Gastroesophageal sphincter (tissue), 3 donors: ENCODE results near the gene GOLGA1.

Source experiments
- EP300 ChIP-seq: sonication (generic); formaldehyde crosslinking; IDR thresholded peaks from one replicate; pipeline ENCODE4 v1.6.1; 2017; ENCODE audit warnings: antibody characterized with exemption, mild to moderate bottlenecking
- POLR2A ChIP-seq, 2 donors: fragments of 450-650 bp; IDR thresholded peaks; one replicate each; pipeline ENCODE4 v1.6.1; 2017; ENCODE audit warnings: antibody characterized with exemption in 2 of 2, mild to moderate bottlenecking in 2 of 2, moderate library complexity in 1 of 2
- POLR2AphosphoS5 ChIP-seq: sonication (generic); formaldehyde crosslinking; IDR thresholded peaks from one replicate; pipeline ENCODE4 v1.6.1; 2017; ENCODE audit warnings: antibody characterized with exemption
- TF ChIP-seq, protein P1 (sequence below), 4 experiments: fragments of 200-600 bp in 2 of 4; fragments of 450-650 bp in 2 of 4; sonication (generic) in 1 of 4; IDR thresholded peaks; one replicate each; pipeline ENCODE4 v1.5.1; 2017 to 2019; ENCODE audit warnings: antibody characterized with exemption in 4 of 4, mild to moderate bottlenecking in 2 of 4, moderate library complexity in 2 of 4

DNA sequence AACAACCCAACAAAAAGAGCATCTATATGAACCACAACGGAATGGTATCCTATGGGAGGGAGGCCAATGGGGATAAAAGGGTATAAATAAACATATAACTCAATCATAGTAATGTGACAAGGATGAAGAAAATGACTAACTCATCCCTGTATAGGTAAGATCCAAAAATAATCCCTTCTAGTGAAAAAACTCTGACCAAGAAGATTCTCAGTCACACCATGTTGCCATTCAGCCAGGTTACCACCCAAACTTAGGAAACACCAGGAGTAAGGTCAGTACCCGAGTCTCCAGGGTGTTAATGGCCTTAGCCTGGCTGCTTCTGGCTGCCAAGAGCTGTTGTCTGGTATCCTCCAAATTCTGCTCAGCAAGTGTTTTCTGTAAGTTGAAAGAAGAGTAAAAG, 32.8 kb downstream of the GOLGA1 start:
- TF ChIP-seq, protein P1, sequence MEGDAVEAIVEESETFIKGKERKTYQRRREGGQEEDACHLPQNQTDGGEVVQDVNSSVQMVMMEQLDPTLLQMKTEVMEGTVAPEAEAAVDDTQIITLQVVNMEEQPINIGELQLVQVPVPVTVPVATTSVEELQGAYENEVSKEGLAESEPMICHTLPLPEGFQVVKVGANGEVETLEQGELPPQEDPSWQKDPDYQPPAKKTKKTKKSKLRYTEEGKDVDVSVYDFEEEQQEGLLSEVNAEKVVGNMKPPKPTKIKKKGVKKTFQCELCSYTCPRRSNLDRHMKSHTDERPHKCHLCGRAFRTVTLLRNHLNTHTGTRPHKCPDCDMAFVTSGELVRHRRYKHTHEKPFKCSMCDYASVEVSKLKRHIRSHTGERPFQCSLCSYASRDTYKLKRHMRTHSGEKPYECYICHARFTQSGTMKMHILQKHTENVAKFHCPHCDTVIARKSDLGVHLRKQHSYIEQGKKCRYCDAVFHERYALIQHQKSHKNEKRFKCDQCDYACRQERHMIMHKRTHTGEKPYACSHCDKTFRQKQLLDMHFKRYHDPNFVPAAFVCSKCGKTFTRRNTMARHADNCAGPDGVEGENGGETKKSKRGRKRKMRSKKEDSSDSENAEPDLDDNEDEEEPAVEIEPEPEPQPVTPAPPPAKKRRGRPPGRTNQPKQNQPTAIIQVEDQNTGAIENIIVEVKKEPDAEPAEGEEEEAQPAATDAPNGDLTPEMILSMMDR (IDR thresholded peaks at IDR 0.05): no peak
- TF ChIP-seq EP300 (no peak), POLR2AphosphoS5 (no peak), POLR2A (IDR thresholded peaks at IDR 0.05) (no peak)
